ENCODE results near the gene FBXO41.

The FBXO41 gene

GRCh38 chr2:73291461-73292315 lies 7.4 kb upstream of the FBXO41 start (continued):
- no peak for TF ChIP-seq PATZ1 (tag by site-specific recombination; IDR thresholded peaks at IDR 0.05)
- 0 out of 2 replicates have a peak, but pooled peaks have one; percentile 21 for TF ChIP-seq ZBTB20 (tag by site-specific recombination; IDR thresholded peaks at IDR 0.05)
- 0 out of 2 replicates have a peak, but pooled peaks have one; percentile 39 for TF ChIP-seq ZNF777 (tag by site-specific recombination; IDR thresholded peaks at IDR 0.05; ENCODE audit: borderline replicate concordance)

GRCh38 chr2:73291093-73291460 lies 6.8 kb upstream of the FBXO41 start:
- Histone ChIP-seq H3K36me3 (ENCODE audit: control insufficient read depth in 2 of 2, insufficient read depth in 1 of 2, low read length in 2 of 2) (no peaks in the 10 kb centered on the region), H3K9me3 (ENCODE audit: control insufficient read depth, insufficient read depth, low read depth, low read length) (no peaks in the 10 kb centered on the region), H3K27ac (ENCODE audit: extremely low read depth, low read depth, low read length) (no peak overlapping the region), H3K4me1 (ENCODE audit: control insufficient read depth, insufficient read depth, low read length) (peaks cover 4% of the 10 kb centered on the region; the same call in 1 of the 2 replicates), H3K4me3 (ENCODE audit: low read depth, low read length) (peak overlapping the region; percentile 2)
- ChIA-PET CTCF (interaction anchor here (0.7 to 3.4 kb wide), 15 partner anchors 10 to 108 kb away, joined by 3 to 23 read pairs (median 5); partner anchors contain the start of gene PRADC1), POLR2A (interaction anchor here (3.3 kb wide), 1 partner anchor 57 kb away, joined by 12 read pairs; the partner anchor contains the start of genes CCT7 and PRADC1)
- peak; percentile 33; the same call in 1 of the 2 replicates for TF ChIP-seq ZNF561 (tag by site-specific recombination; IDR thresholded peaks at IDR 0.05; ENCODE audit: borderline replicate concordance)
- TF ChIP-seq ZNF324 (tag by site-specific recombination; IDR thresholded peaks at IDR 0.05): no peak
- 0 out of 2 replicates have a peak, but pooled peaks have one; percentile 40 for TF ChIP-seq SP3 (tag by site-specific recombination; IDR thresholded peaks at IDR 0.05)
- TF ChIP-seq PATZ1 (tag by site-specific recombination; IDR thresholded peaks at IDR 0.05): 0 out of 2 replicates have a peak, but pooled peaks have one; percentile 25
- TF ChIP-seq ZNF366 (tag by site-specific recombination; conservative IDR thresholded peaks at IDR 0.05): no peak
- peak; percentile 52; the same call in 1 of the 2 replicates for TF ChIP-seq ZBTB17 (tag by site-specific recombination; IDR thresholded peaks at IDR 0.05)
- TF ChIP-seq ZNF341 (tag by site-specific recombination; IDR thresholded peaks at IDR 0.05; ENCODE audit: low read depth): peak; percentile 61; the same call in 1 of the 2 replicates
- 0 out of 2 replicates have a peak, but pooled peaks have one; percentile 10 for TF ChIP-seq ZNF629 (tag by site-specific recombination; IDR thresholded peaks at IDR 0.05)
- TF ChIP-seq REST (tag by site-specific recombination; IDR thresholded peaks at IDR 0.05): peak; percentile 98
- TF ChIP-seq KLF16 (tag by site-specific recombination; IDR thresholded peaks at IDR 0.05): peak; percentile 48; the same call in 1 of the 2 replicates
- peak; percentile 47 for TF ChIP-seq ZBTB8A (tag by site-specific recombination; IDR thresholded peaks at IDR 0.05)

Data from HEK293 (cell line).